AG09319 (cell line): ENCODE measurements around the gene AFTPH.

Experiments used
- DNase-seq: peaks from one replicate; pipeline ENCODE4 v3.0.0-alpha.2; 2010; ENCODE audit warnings: low read depth; ENCODE audit errors: extremely low read depth
- TF ChIP-seq, protein P1 (sequence below): IDR thresholded peaks from 2 replicates; pipeline ENCODE4 v1.5.1; 2011; ENCODE audit warnings: low read depth, mild to moderate bottlenecking, inconsistent platforms, low read length, moderate library complexity

AFTPH gene

DNA sequence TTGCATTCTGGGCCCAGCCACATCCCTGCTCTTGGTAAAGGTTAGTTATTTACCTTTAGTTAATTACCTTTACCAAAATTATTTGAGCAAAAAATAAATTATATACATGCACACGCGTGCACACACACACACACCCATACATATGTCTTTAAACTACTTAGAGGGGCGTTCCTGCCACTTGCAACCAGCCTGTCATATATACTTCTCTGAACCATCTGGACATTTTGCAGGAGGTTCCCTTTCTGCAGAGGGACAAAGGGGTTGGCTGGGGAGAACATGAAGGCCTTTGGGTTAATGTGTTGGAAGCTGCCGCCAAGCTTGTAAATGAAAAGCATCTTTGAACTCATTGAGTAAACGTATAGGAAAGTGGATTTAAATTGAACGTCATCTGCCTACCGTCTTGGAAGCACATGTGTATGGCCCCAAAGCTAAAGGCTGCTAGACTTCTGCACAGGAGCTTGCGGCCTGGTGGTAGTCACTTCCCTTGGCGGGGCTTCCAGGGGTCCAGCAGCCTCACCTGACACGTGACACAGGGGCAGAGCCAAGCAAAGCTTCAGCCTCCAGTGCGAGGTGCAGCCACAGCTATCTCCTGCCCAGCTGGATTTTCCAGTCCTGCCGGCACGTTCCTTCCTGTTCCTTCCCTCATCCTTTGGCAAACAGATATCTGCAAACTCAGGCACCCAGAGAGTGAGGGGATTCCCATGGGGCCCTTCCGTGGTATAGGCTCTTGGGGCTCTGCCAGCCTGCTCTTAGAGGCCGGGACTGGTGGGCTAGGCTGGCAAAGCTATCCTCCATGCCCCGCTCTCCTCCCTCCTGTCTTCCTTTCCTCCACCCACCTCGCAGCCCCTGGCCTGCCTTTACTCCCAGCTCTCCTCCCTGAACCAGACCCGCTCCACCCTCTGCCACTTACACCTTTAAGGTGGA, 83.5 kb downstream of the AFTPH start:
- TF ChIP-seq, protein P1, sequence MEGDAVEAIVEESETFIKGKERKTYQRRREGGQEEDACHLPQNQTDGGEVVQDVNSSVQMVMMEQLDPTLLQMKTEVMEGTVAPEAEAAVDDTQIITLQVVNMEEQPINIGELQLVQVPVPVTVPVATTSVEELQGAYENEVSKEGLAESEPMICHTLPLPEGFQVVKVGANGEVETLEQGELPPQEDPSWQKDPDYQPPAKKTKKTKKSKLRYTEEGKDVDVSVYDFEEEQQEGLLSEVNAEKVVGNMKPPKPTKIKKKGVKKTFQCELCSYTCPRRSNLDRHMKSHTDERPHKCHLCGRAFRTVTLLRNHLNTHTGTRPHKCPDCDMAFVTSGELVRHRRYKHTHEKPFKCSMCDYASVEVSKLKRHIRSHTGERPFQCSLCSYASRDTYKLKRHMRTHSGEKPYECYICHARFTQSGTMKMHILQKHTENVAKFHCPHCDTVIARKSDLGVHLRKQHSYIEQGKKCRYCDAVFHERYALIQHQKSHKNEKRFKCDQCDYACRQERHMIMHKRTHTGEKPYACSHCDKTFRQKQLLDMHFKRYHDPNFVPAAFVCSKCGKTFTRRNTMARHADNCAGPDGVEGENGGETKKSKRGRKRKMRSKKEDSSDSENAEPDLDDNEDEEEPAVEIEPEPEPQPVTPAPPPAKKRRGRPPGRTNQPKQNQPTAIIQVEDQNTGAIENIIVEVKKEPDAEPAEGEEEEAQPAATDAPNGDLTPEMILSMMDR: no peak
- DNase-seq: no peak

DNA sequence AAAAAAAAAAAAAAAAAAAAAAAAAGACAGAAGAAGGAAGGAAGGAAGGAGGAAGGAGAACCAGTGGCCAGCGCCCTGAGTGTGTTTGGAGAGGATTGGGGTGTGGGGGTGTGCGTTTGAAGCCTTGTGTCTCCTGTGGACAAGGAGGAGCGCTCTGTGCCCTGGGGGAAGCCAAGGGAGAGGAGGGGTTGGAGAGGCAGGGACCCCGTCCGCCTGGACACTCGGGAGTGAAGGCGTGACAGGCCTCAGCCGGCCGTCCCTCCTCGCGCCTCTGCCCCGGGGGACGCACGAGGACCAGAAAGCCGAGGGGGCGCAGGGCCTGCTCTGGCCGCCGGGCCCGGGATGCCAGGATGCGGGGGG, 84.7 kb downstream of the AFTPH start:
- TF ChIP-seq, protein P1: no peak
- no peak for DNase-seq

GRCh38 chr2:64609227-64609941, 85.3 kb downstream of the AFTPH start:
- no peak for DNase-seq
- TF ChIP-seq, protein P1: no peak; the same call in none of the 2 replicates

DNA sequence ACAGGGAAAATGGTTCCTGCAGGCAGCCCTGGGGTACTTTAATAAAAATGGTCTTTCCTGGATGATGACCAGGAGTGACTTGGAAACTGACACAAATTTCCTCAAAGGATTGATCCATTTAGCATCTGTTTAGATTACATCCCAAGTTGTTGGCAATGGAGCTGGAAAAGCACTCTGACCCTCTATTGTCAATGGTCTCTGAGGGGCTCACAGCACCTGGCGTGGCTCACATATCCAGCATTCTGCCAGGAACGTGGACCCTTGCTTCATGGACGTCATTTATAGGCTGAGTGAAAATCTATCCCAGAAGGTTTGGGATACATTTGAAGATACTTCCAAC, 85.8 kb downstream of the AFTPH start:
- TF ChIP-seq, protein P1: no peak
- DNase-seq: no peak

DNA sequence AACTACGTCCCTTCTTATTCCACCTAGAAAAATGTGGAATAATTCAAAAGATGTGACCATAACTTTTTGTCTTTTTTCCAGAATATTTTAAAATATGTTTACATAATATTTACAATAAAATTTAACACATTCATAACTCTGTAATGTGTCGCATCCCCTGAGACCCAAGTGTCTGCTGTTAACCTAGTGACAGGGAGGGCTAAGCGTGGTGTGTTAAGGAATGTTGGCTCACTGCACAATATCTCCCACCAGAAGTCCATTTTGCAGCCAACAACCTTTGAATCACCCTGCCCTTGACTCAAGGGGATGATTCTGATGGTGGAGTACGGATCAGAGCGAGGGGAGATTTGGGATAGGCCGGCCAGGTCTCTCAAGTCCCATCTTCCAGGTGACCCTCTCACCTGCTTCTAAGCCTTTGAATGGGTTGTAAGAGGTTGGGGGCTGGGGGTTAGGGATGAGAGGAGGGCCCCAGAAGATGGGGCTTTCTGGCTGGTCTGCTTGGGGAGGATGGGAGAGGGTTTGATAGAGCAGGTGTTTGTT, 86.3 kb downstream of the AFTPH start:
- DNase-seq: no peak
- TF ChIP-seq, protein P1: no peak

DNA sequence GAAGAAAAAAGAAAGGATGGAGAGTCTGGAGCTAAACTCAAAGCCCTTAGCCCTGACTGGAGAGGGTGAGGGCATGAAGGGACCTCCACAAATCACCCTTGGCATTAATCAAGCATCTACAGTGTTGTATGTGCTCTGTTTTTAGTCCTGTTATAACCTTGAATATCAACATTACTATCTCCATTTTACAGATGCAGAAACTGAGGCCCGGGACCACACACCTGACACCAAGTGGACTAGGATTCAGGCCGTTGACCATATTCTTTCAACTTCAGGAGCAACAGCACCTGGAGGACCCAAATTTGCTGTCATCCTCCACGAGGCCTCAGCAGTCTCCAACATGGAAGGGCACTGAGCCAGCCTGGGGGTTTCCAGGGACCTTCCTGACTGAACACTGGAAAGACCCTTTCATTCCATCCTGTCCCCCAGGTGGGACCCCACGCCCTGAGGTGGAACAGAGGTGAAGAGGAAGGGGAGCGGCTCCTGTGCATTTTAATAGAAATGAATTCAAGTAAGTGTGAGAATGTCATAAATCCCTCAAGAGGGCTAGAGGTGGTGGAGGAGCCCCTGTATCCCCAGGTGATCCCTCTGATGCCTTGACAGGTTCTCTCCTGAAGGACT, 88.6 kb downstream of the AFTPH start:
- TF ChIP-seq, protein P1: no peak
- no peak for DNase-seq
